Gastroesophageal sphincter (tissue), 4 donors: Measurements from ENCODE around the gene ARID1B. TPM values are rescaled to one million over a fixed set of nuclear protein-coding genes. Genes with fewer than 3 reads are reported as not detected.

ENCODE experiments used
- ATAC-seq: fragments of 150-250 bp; one replicate; pipeline ENCODE4 v1.9.1; 2016; ENCODE audit warnings: mild to moderate bottlenecking, moderate library complexity
- H3K27ac ChIP-seq, 4 donors: fragments of 200-600 bp; sonication (generic) in 3 of 4; 1 replicate in 3 of 4; 2 replicates in 1 of 4; pipeline ENCODE4 v1.5.1; 2016 to 2019
- H3K27me3 ChIP-seq: fragments of 200-600 bp; sonication (generic); one replicate; pipeline ENCODE4 v1.5.1; 2019
- H3K36me3 ChIP-seq, 2 donors: fragments of 200-600 bp; sonication (generic); one replicate each; pipeline ENCODE4 v1.5.1; 2019; ENCODE audit warnings: control low read depth in 1 of 2
- H3K4me1 ChIP-seq, 3 donors: fragments of 200-600 bp; sonication (generic); 1 replicate in 2 of 3; 2 replicates in 1 of 3; pipeline ENCODE4 v1.5.1; 2016 to 2019; ENCODE audit warnings: control low read depth in 2 of 3
- H3K4me3 ChIP-seq, 2 donors: fragments of 200-600 bp; sonication (generic); one replicate each; pipeline ENCODE4 v1.5.1; 2019; ENCODE audit warnings: mild to moderate bottlenecking in 1 of 2, moderate library complexity in 1 of 2
- H3K9me3 ChIP-seq, 3 donors: fragments of 200-600 bp; sonication (generic); one replicate each; pipeline ENCODE4 v1.5.1; 2017 to 2019; ENCODE audit warnings: control low read depth in 2 of 3
- EP300 ChIP-seq: sonication (generic); formaldehyde crosslinking; IDR thresholded peaks from one replicate; pipeline ENCODE4 v1.6.1; 2017; ENCODE audit warnings: antibody characterized with exemption, mild to moderate bottlenecking
- POLR2A ChIP-seq, 2 donors: fragments of 450-650 bp; IDR thresholded peaks; one replicate each; pipeline ENCODE4 v1.6.1; 2017; ENCODE audit warnings: antibody characterized with exemption in 2 of 2, mild to moderate bottlenecking in 2 of 2, moderate library complexity in 1 of 2
- POLR2AphosphoS5 ChIP-seq: sonication (generic); formaldehyde crosslinking; IDR thresholded peaks from one replicate; pipeline ENCODE4 v1.6.1; 2017; ENCODE audit warnings: antibody characterized with exemption
- WGBS, 2 donors: methylation state at CpG; one replicate each; pipeline ENCODE4 v1.1.5; 2018; ENCODE audit warnings: low coverage in 1 of 2; 5-methylcytosine and 5-hydroxymethylcytosine counted together
- total RNA-seq, 4 donors: library from RNA; depleted of rRNA; stranded (reverse); fragments of >200 nt; gene quantifications; one replicate each; pipeline ENCODE4 v1.1.0, GENCODE V29; 2016
- TF ChIP-seq, protein P1 (sequence below), 4 experiments: fragments of 200-600 bp in 2 of 4; fragments of 450-650 bp in 2 of 4; sonication (generic) in 1 of 4; IDR thresholded peaks; one replicate each; pipeline ENCODE4 v1.5.1; 2017 to 2019; ENCODE audit warnings: antibody characterized with exemption in 4 of 4, mild to moderate bottlenecking in 2 of 4, moderate library complexity in 2 of 4

ARID1B gene
- total RNA-seq, 4 donors from 2014 or later = 40.0 to 106 (median 79.7) TPM

DNA sequence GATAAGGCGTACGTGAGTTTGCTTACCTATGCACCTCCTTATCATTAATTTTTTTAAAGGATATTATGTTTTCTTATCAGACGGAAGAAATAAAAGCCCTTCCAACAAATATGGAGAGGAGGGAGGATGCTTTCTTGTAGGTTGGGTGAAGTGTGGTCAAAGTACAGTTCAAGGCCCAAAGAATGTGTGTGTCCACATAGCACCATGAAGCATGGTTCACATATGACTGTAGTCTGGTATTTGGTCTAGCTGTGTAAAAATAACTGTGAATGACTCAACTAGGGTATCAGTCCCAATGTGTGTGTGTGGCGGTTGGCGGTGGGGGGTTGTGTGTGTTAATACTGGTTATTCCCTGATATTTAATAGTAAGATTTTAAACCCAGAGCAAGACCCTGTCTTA is 333.4 kb downstream of the ARID1B start:
- peaks cover 0 to 25% (median 15%) of the 10 kb centered on the region in 3 donors for H3K4me1 ChIP-seq
- H3K27ac ChIP-seq = no peak overlapping the region
- ATAC-seq = no peak
- no peak overlapping the region for H3K4me3 ChIP-seq
- H3K27me3 ChIP-seq = no peaks in the 10 kb centered on the region
- 93 to 95% methylated on average over 2 to 5 of the region's 5 CpGs for WGBS, 2 donors
- no peak for TF ChIP-seq POLR2A (IDR thresholded peaks at IDR 0.05)
- TF ChIP-seq, protein P1, sequence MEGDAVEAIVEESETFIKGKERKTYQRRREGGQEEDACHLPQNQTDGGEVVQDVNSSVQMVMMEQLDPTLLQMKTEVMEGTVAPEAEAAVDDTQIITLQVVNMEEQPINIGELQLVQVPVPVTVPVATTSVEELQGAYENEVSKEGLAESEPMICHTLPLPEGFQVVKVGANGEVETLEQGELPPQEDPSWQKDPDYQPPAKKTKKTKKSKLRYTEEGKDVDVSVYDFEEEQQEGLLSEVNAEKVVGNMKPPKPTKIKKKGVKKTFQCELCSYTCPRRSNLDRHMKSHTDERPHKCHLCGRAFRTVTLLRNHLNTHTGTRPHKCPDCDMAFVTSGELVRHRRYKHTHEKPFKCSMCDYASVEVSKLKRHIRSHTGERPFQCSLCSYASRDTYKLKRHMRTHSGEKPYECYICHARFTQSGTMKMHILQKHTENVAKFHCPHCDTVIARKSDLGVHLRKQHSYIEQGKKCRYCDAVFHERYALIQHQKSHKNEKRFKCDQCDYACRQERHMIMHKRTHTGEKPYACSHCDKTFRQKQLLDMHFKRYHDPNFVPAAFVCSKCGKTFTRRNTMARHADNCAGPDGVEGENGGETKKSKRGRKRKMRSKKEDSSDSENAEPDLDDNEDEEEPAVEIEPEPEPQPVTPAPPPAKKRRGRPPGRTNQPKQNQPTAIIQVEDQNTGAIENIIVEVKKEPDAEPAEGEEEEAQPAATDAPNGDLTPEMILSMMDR (IDR thresholded peaks at IDR 0.05) = no peak
- no peak for TF ChIP-seq EP300
- no peak for TF ChIP-seq POLR2AphosphoS5
- H3K9me3 ChIP-seq = no peaks in the 10 kb centered on the region
- peaks cover 0 to 16% of the 10 kb centered on the region in 2 donors for H3K36me3 ChIP-seq

DNA sequence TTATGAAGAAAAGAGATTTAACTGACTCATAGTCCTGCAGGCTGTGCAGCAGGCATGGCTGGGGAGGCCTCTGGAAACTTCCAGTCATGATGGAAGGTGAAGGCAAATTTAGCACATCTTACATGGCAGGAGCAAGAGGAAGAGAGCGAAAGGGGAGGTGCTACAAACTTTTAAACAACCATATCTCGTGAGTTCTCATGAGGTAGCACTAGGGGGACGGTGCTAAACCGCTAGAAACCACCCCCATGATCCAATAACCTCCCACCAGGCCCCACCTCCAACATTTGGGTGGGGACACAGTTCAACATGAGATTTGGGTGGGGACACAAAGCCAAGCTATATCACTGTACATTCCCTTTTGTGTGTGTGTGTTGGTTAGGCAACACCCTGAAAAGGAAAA is 336.2 kb downstream of the ARID1B start:
- no peak for ATAC-seq
- peaks cover 0 to 16% of the 10 kb centered on the region in 2 donors for H3K36me3 ChIP-seq

DNA sequence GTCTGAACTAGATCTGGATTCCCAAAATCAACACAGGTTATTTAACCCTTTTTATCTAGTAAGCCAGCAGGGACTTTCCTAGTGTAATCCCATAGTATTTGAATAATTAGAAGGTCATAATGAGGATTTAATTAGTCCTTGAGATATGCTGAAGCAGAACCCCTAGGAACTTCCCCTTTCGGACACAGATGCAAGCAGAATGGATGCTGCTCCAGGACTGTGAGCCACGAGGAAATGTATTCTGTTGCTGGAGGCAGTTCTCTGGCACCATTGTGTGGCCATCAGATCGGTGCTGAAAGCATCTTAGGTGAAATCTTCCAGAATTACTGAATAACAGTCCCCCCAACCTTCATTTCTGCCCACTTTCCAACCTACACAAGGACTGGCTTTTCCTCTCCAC is 339.2 kb downstream of the ARID1B start:
- Histone ChIP-seq H3K4me1 (peaks cover 0 to 8% (median 0%) of the 10 kb centered on the region in 3 donors), H3K9me3 (no peaks in the 10 kb centered on the region), H3K27ac (no peak overlapping the region), H3K27me3 (no peaks in the 10 kb centered on the region), H3K4me3 (no peak overlapping the region), H3K36me3 (peaks cover 0 to 9% of the 10 kb centered on the region in 2 donors)
- TF ChIP-seq POLR2A (IDR thresholded peaks at IDR 0.05) (no peak), EP300 (no peak), POLR2AphosphoS5 (no peak)
- TF ChIP-seq, protein P1 (IDR thresholded peaks at IDR 0.05) = no peak
- ATAC-seq = no peak
- 60 to 74% methylated on average over 1 to 3 of the region's 3 CpGs for WGBS, 2 donors

More for the DNA sequence above, 336.2 kb downstream of the ARID1B start:
- Histone ChIP-seq H3K27ac (no peak overlapping the region), H3K27me3 (no peaks in the 10 kb centered on the region), H3K4me3 (no peak overlapping the region), H3K9me3 (no peaks in the 10 kb centered on the region), H3K4me1 (peaks cover 0 to 12% (median 6%) of the 10 kb centered on the region in 3 donors)
- TF ChIP-seq POLR2AphosphoS5 (no peak), POLR2A (IDR thresholded peaks at IDR 0.05) (no peak), EP300 (no peak)
- TF ChIP-seq, protein P1 (IDR thresholded peaks at IDR 0.05) = no peak
- 100% methylated on average over 2 to 4 of the region's 4 CpGs for WGBS, 2 donors

- peaks cover 0 to 9% of the 10 kb centered on the region in 2 donors for H3K36me3 ChIP-seq
- H3K4me3 ChIP-seq = no peak overlapping the region
- no peaks in the 10 kb centered on the region for H3K27me3 ChIP-seq
- H3K9me3 ChIP-seq = no peaks in the 10 kb centered on the region
- ATAC-seq = no peak
- 85% methylated on average over 5 to 6 of the region's 6 CpGs for WGBS, 2 donors
- peaks cover 0 to 19% (median 0%) of the 10 kb centered on the region in 3 donors for H3K4me1 ChIP-seq
- H3K27ac ChIP-seq = no peak overlapping the region
- TF ChIP-seq EP300 = no peak
- TF ChIP-seq, protein P1 (IDR thresholded peaks at IDR 0.05) = no peak
- TF ChIP-seq POLR2A (IDR thresholded peaks at IDR 0.05) = no peak
- no peak for TF ChIP-seq POLR2AphosphoS5
Observed at GRCh38 chr6:157117431-157118095, 340.4 kb downstream of the ARID1B start.

DNA sequence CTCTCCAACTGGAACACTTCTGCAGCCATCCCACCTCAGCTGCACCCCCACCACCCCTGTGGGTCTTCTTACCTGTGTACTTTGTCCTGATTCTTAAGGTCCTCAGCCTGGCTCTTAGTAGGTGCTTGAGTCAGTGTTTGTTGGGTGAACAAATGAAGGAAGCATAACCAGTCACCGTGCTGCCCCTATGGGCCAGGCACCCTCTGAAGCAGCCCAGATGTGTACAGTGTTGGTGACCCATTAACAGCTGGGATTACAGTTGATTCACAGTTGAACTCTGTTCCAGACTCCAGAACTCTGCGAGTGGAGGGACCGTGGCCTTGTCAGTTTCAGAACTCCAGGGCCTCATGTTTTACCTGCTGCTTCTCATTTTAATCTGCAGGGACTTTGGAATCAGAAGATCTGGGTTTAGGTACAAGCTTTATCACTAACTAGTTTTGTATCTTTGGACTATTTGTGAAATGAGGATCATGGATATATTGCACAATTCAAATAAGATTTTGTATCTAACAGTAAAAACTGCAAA is 342.4 kb downstream of the ARID1B start:
- Histone ChIP-seq H3K27ac (no peak overlapping the region), H3K9me3 (no peaks in the 10 kb centered on the region), H3K27me3 (no peaks in the 10 kb centered on the region), H3K4me3 (no peak overlapping the region), H3K4me1 (peaks cover 0 to 37% (median 5%) of the 10 kb centered on the region in 3 donors), H3K36me3 (peaks cover 0 to 7% of the 10 kb centered on the region in 2 donors)
- WGBS, 2 donors = 83 to 90% methylated on average over 2 to 3 of the region's 3 CpGs
- TF ChIP-seq POLR2AphosphoS5 (no peak), EP300 (no peak), POLR2A (IDR thresholded peaks at IDR 0.05) (no peak)
- TF ChIP-seq, protein P1 (IDR thresholded peaks at IDR 0.05) = no peak
- ATAC-seq = no peak
